HepG2 (cell line): ENCODE results near the gene FOXA1. TPM values are rescaled to one million over a fixed set of nuclear protein-coding genes. Genes with fewer than 3 reads are reported as not detected.

ENCODE experiments used
- ATM ChIP-seq: fragments of 450-650 bp; IDR thresholded peaks from 2 replicates; pipeline ENCODE4 v1.7.1; 2017; ENCODE audit warnings: mild to moderate bottlenecking, borderline replicate concordance
- ERF ChIP-seq: IDR thresholded peaks from 2 replicates; pipeline ENCODE4 v1.6.1; 2018; ENCODE audit warnings: missing biosample characterization, missing genetic modification reagents
- HCFC1 ChIP-seq: fragments of 150-350 bp; IDR thresholded peaks from 2 replicates; pipeline ENCODE4 v1.6.1; 2014; ENCODE audit warnings: low read depth, low read length
- POLR2A ChIP-seq, 2 experiments: IDR thresholded peaks; 2 replicates each; pipeline ENCODE4 v1.6.1; 2011; ENCODE audit warnings: low read depth in 2 of 2, low read length in 2 of 2, mild to moderate bottlenecking in 1 of 2, moderate library complexity in 1 of 2; ENCODE audit not compliant: insufficient read depth in 1 of 2
- SRF ChIP-seq: IDR thresholded peaks from 2 replicates; pipeline ENCODE4 v1.6.1; 2011; ENCODE audit warnings: mild to moderate bottlenecking, low read depth, low read length, moderate library complexity
- TAF15 ChIP-seq: fragments of 200-400 bp; formaldehyde crosslinking; IDR thresholded peaks from one replicate; pipeline ENCODE4 v1.6.1; 2018; ENCODE audit warnings: mild to moderate bottlenecking, low read depth, low read length; ENCODE audit not compliant: poor library complexity, severe bottlenecking
- TEAD3 ChIP-seq: optimal IDR thresholded peaks from 2 replicates; pipeline ENCODE3; 2016; ENCODE audit warnings: borderline replicate concordance
- TP53 ChIP-seq: sonication (generic); formaldehyde crosslinking; conservative IDR thresholded peaks from 2 replicates; pipeline ENCODE4 v1.4.0; 2020; ENCODE audit warnings: missing genetic modification reagents
- WIZ ChIP-seq: sonication (generic); formaldehyde crosslinking; IDR thresholded peaks from 2 replicates; pipeline ENCODE4 v1.5.1; 2020; ENCODE audit warnings: mild to moderate bottlenecking, missing genetic modification reagents
- YEATS4 ChIP-seq: sonication (generic); formaldehyde crosslinking; IDR thresholded peaks from 2 replicates; pipeline ENCODE4 v1.4.0; 2020; ENCODE audit warnings: missing genetic modification reagents, borderline replicate concordance
- ZIK1 ChIP-seq: sonication (generic); formaldehyde crosslinking; IDR thresholded peaks from 2 replicates; pipeline ENCODE4 v1.5.0; 2020; ENCODE audit warnings: mild to moderate bottlenecking, low read depth, missing genetic modification reagents, borderline replicate concordance
- ZNF138 ChIP-seq: sonication (generic); formaldehyde crosslinking; IDR thresholded peaks from 2 replicates; pipeline ENCODE4 v1.5.0; 2020; ENCODE audit warnings: mild to moderate bottlenecking, low read depth, missing genetic modification reagents
- ZNF3 ChIP-seq: IDR thresholded peaks from 2 replicates; pipeline ENCODE4 v1.7.0; 2017; ENCODE audit warnings: inconsistent platforms
- ZNF30 ChIP-seq: sonication (generic); formaldehyde crosslinking; IDR thresholded peaks from 2 replicates; pipeline ENCODE4 v1.5.0; 2020; ENCODE audit warnings: mild to moderate bottlenecking, missing genetic modification reagents
- ZNF562 ChIP-seq: sonication (generic); formaldehyde crosslinking; IDR thresholded peaks from 2 replicates; pipeline ENCODE4 v1.8.0; 2022; ENCODE audit warnings: missing genetic modification reagents, borderline replicate concordance
- polyA plus RNA-seq, 8 experiments: library from polyadenylated mRNA; depleted of rRNA in 3 of 8; stranded (reverse) in 7 of 8; unstranded in 1 of 8; fragments of >200 nt; fragmentation: Illumina TruSeq in 4 of 8; extraction: Trizol in 4 of 8; gene quantifications; 2 replicates each; pipeline versions ENCODE4 v1.2.1 to v1.2.3, GENCODE V29; 2011 to 2016; ENCODE audit warnings: low read depth in 4 of 8, missing spikeins in 1 of 8, mixed read lengths in 1 of 8; ENCODE audit not compliant: insufficient read depth in 1 of 8
- total RNA-seq, 5 experiments: library from RNA; depleted of rRNA; stranded (reverse); fragments of >200 nt; fragmentation: Illumina TruSeq; extraction: Trizol; gene quantifications; 2 replicates each; pipeline ENCODE4 v1.2.3, GENCODE V29; 2016; ENCODE audit warnings: low read depth in 1 of 5
- TF ChIP-seq, protein P1 (sequence below): sonication (generic); formaldehyde crosslinking; IDR thresholded peaks from one replicate; pipeline ENCODE4 v1.5.1; 2020; ENCODE audit warnings: mild to moderate bottlenecking, missing genetic modification reagents; ENCODE audit errors: not compliant biosample characterization
- TF ChIP-seq, protein P2 (sequence below): sonication (generic); formaldehyde crosslinking; IDR thresholded peaks from 2 replicates; pipeline ENCODE4 v1.5.0; 2020; ENCODE audit warnings: missing genetic modification reagents
- TF ChIP-seq, protein P3 (sequence below): sonication (generic); formaldehyde crosslinking; conservative IDR thresholded peaks from 2 replicates; pipeline ENCODE4 v1.4.0; 2020; ENCODE audit warnings: missing genetic modification reagents
- TF ChIP-seq, protein P4 (sequence below): sonication (generic); formaldehyde crosslinking; IDR thresholded peaks from 2 replicates; pipeline ENCODE4 v1.4.0; 2020; ENCODE audit warnings: missing genetic modification reagents

Gene FOXA1
- total and polyA plus RNA-seq, 2 of the 13 experiments (the other 11 are each of a cell fraction or from before 2014, with no cell fraction given) = 43.4 to 58.6 TPM

DNA sequence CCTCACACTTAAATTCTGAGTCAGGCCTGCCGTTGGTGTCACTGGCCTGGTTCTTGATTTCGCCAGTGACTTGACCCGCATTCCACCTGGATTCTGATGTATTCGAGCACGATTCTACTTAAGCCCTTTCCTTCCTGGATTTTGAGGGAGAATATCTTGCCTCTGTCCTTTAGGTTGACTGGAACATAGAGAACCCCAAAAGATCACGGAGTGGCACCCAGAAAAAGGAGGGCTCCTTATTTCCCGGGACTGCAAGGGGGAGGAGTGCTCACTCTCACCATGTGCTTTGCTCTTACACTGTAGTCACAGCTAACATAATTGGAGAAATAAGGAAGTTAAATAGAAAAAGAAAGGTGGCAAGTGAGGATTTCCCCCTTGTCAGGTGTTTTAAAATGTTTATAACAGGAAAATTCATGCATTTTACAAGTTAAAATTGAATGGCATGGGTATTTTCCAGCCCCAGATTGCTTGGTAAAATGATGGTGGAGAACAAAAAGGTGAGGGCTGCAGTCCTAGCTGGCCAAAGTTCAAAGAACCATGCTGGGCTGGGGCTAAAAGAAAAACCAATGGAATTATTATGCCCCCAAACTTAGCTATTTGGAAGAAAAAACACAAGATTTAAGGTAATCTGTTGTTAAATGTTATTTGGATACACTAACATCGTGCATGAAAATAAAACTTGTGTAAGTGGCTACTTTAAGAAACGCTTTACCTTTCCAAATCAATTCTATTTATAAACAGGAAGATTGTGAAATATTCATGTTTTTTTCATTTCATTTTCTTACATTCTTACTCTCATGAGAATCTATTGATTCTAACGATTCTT, 8.9 kb downstream of the FOXA1 start (continued):
- TF ChIP-seq, protein P1, sequence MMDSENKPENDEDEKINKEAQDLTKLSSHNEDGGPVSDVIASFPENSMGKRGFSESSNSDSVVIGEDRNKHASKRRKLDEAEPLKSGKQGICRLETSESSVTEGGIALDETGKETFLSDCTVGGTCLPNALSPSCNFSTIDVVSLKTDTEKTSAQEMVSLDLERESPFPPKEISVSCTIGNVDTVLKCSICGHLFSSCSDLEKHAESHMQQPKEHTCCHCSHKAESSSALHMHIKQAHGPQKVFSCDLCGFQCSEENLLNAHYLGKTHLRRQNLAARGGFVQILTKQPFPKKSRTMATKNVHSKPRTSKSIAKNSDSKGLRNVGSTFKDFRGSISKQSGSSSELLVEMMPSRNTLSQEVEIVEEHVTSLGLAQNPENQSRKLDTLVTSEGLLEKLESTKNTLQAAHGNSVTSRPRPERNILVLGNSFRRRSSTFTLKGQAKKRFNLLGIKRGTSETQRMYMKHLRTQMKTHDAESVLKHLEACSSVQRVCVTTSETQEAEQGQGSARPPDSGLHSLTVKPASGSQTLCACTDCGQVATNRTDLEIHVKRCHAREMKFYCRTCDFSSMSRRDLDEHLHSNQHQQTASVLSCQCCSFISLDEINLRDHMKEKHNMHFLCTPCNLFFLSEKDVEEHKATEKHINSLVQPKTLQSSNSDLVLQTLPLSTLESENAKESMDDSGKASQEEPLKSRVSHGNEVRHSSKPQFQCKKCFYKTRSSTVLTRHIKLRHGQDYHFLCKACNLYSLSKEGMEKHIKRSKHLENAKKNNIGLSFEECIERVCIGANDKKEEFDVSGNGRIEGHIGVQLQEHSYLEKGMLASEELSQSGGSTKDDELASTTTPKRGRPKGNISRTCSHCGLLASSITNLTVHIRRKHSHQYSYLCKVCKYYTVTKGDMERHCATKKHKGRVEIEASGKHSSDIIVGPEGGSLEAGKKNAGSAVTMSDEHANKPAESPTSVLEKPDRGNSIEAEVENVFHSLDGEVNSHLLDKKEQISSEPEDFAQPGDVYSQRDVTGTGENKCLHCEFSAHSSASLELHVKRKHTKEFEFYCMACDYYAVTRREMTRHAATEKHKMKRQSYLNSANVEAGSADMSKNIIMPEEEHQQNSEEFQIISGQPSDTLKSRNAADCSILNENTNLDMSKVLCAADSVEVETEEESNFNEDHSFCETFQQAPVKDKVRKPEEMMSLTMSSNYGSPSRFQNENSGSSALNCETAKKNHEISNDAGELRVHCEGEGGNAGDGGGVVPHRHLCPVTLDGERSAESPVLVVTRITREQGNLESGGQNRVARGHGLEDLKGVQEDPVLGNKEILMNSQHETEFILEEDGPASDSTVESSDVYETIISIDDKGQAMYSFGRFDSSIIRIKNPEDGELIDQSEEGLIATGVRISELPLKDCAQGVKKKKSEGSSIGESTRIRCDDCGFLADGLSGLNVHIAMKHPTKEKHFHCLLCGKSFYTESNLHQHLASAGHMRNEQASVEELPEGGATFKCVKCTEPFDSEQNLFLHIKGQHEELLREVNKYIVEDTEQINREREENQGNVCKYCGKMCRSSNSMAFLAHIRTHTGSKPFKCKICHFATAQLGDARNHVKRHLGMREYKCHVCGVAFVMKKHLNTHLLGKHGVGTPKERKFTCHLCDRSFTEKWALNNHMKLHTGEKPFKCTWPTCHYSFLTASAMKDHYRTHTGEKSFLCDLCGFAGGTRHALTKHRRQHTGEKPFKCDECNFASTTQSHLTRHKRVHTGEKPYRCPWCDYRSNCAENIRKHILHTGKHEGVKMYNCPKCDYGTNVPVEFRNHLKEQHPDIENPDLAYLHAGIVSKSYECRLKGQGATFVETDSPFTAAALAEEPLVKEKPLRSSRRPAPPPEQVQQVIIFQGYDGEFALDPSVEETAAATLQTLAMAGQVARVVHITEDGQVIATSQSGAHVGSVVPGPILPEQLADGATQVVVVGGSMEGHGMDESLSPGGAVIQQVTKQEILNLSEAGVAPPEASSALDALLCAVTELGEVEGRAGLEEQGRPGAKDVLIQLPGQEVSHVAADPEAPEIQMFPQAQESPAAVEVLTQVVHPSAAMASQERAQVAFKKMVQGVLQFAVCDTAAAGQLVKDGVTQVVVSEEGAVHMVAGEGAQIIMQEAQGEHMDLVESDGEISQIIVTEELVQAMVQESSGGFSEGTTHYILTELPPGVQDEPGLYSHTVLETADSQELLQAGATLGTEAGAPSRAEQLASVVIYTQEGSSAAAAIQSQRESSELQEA (CRISPR knock-in tag) = no peak
- TF ChIP-seq ZIK1 (no peak), ZNF138 (CRISPR knock-in tag) (no peak), ZNF30 (CRISPR knock-in tag) (no peak), POLR2A (IDR thresholded peaks at IDR 0.05; ENCODE audit: insufficient read depth in 1 of 2, low read depth in 2 of 2, low read length in 2 of 2) (no peak), ERF (no peak), SRF (no peak), YEATS4 (CRISPR knock-in tag) (peak; percentile 74), WIZ (no peak), HCFC1 (no peak), TAF15 (no peak), TEAD3 (CRISPR knock-in tag) (peak; percentile 70), ATM (no peak), TP53 (CRISPR knock-in tag) (no peak), ZNF562 (CRISPR knock-in tag) (no peak), ZNF3 (CRISPR knock-in tag) (no peak)
- TF ChIP-seq, protein P2, sequence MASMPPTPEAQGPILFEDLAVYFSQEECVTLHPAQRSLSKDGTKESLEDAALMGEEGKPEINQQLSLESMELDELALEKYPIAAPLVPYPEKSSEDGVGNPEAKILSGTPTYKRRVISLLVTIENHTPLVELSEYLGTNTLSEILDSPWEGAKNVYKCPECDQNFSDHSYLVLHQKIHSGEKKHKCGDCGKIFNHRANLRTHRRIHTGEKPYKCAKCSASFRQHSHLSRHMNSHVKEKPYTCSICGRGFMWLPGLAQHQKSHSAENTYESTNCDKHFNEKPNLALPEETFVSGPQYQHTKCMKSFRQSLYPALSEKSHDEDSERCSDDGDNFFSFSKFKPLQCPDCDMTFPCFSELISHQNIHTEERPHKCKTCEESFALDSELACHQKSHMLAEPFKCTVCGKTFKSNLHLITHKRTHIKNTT (CRISPR knock-in tag) = no peak
- TF ChIP-seq, protein P3, sequence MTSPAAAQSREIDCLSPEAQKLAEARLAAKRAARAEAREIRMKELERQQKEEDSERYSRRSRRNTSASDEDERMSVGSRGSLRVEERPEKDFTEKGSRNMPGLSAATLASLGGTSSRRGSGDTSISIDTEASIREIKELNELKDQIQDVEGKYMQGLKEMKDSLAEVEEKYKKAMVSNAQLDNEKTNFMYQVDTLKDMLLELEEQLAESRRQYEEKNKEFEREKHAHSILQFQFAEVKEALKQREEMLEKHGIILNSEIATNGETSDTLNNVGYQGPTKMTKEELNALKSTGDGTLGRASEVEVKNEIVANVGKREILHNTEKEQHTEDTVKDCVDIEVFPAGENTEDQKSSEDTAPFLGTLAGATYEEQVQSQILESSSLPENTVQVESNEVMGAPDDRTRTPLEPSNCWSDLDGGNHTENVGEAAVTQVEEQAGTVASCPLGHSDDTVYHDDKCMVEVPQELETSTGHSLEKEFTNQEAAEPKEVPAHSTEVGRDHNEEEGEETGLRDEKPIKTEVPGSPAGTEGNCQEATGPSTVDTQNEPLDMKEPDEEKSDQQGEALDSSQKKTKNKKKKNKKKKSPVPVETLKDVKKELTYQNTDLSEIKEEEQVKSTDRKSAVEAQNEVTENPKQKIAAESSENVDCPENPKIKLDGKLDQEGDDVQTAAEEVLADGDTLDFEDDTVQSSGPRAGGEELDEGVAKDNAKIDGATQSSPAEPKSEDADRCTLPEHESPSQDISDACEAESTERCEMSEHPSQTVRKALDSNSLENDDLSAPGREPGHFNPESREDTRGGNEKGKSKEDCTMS = no peak
- TF ChIP-seq, protein P4, sequence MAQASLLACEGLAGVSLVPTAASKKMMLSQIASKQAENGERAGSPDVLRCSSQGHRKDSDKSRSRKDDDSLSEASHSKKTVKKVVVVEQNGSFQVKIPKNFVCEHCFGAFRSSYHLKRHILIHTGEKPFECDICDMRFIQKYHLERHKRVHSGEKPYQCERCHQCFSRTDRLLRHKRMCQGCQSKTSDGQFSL = no peak
